ENCODE data around the gene CYTL1. TPM values are rescaled to one million over a fixed set of nuclear protein-coding genes. Genes with fewer than 3 reads are reported as not detected.
"Not testable (repeated sequence)": the region's sequence is repeated elsewhere in the genome, so short reads cannot be mapped to it uniquely, and the experiment has no call there.

The CYTL1 gene
- total RNA-seq, 1 donor = 0.36 TPM

- Histone ChIP-seq H2AFZ (ENCODE audit: low read length) (no peak overlapping the region), H3K4me2 (ENCODE audit: insufficient read depth, low read length) (no peak overlapping the region), H3K36me3 (ENCODE audit: insufficient read depth, low read length) (no peaks in the 10 kb centered on the region), H3K4me1 (ENCODE audit: insufficient read depth, low read length) (no peaks in the 10 kb centered on the region), H4K20me1 (ENCODE audit: insufficient read depth, low read length) (no peaks in the 10 kb centered on the region), H3K27ac (ENCODE audit: low read depth, low read length) (no peak overlapping the region), H3K79me2 (ENCODE audit: insufficient read depth, low read length) (no peaks in the 10 kb centered on the region), H3K27me3 (ENCODE audit: insufficient read depth, low read length) (peaks cover 12% of the 10 kb centered on the region), H3K4me3 (ENCODE audit: insufficient read depth, low read length) (no peak overlapping the region), H3K9me3 (ENCODE audit: low read depth, low read length) (no peaks in the 10 kb centered on the region)
- no peak for DNase-seq (ENCODE audit: insufficient read length, low spot score, missing footprints)
- TF ChIP-seq CTCF (IDR thresholded peaks at IDR 0.05; ENCODE audit: extremely low read depth, low read depth, low read length) = no peak
Observed at GRCh38 chr4:5012244-5012898, 6.9 kb downstream of the CYTL1 start.

GRCh38 chr4:5010984-5011383 is 8.3 kb downstream of the CYTL1 start:
- Histone ChIP-seq H4K20me1 (ENCODE audit: insufficient read depth, low read length) (no peaks in the 10 kb centered on the region), H3K36me3 (ENCODE audit: insufficient read depth, low read length) (no peaks in the 10 kb centered on the region), H3K79me2 (ENCODE audit: insufficient read depth, low read length) (no peaks in the 10 kb centered on the region), H3K4me1 (ENCODE audit: insufficient read depth, low read length) (no peaks in the 10 kb centered on the region), H3K27ac (ENCODE audit: low read depth, low read length) (no peak overlapping the region), H3K9me3 (ENCODE audit: low read depth, low read length) (no peaks in the 10 kb centered on the region), H3K27me3 (ENCODE audit: insufficient read depth, low read length) (peaks cover 12% of the 10 kb centered on the region), H3K4me2 (ENCODE audit: insufficient read depth, low read length) (no peak overlapping the region), H2AFZ (ENCODE audit: low read length) (no peak overlapping the region), H3K4me3 (ENCODE audit: insufficient read depth, low read length) (no peak overlapping the region)
- DNase-seq (ENCODE audit: insufficient read length, low spot score, missing footprints) = no peak
- no peak for TF ChIP-seq CTCF (IDR thresholded peaks at IDR 0.05; ENCODE audit: extremely low read depth, low read depth, low read length)

DNA sequence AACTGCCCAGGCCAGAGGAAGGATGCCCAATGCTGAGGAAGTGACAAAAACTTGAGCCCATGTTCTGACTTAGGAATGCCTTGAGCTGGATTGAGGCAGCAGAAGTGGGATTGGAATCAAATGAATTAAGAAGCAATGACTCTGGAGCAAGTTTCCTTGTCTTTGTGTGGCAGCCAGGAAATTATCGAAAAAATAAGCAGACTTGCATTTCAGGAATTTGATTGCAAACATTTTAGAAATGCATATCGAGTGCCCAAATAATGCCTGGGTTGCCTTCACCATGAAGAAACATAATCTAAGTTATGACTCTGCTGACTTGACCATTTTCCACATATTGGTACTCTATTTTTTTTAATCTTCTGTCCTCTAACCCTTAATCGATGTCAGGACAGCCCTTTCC is 9.5 kb downstream of the CYTL1 start:
- H3K36me3 ChIP-seq (ENCODE audit: insufficient read depth, low read length) = no peaks in the 10 kb centered on the region
- H2AFZ ChIP-seq (ENCODE audit: low read length) = no peak overlapping the region
- H3K4me1 ChIP-seq (ENCODE audit: insufficient read depth, low read length) = no peaks in the 10 kb centered on the region
- no peaks in the 10 kb centered on the region for H4K20me1 ChIP-seq (ENCODE audit: insufficient read depth, low read length)
- peaks cover 19% of the 10 kb centered on the region for H3K27me3 ChIP-seq (ENCODE audit: insufficient read depth, low read length)
- H3K4me3 ChIP-seq (ENCODE audit: insufficient read depth, low read length) = no peak overlapping the region
- no peak for TF ChIP-seq CTCF (IDR thresholded peaks at IDR 0.05; ENCODE audit: extremely low read depth, low read depth, low read length)
- no peak for DNase-seq (ENCODE audit: insufficient read length, low spot score, missing footprints)
- no peak overlapping the region for H3K27ac ChIP-seq (ENCODE audit: low read depth, low read length)
- H3K4me2 ChIP-seq (ENCODE audit: insufficient read depth, low read length) = no peak overlapping the region
- no peaks in the 10 kb centered on the region for H3K79me2 ChIP-seq (ENCODE audit: insufficient read depth, low read length)
- no peaks in the 10 kb centered on the region for H3K9me3 ChIP-seq (ENCODE audit: low read depth, low read length)

- H3K4me2 ChIP-seq (ENCODE audit: insufficient read depth, low read length); H2AFZ ChIP-seq (ENCODE audit: low read length); H3K9me3 ChIP-seq (ENCODE audit: low read depth, low read length); H3K4me1 ChIP-seq (ENCODE audit: insufficient read depth, low read length); H3K79me2 ChIP-seq (ENCODE audit: insufficient read depth, low read length); H3K27ac ChIP-seq (ENCODE audit: low read depth, low read length); H3K36me3 ChIP-seq (ENCODE audit: insufficient read depth, low read length); DNase-seq (ENCODE audit: insufficient read length, low spot score, missing footprints); H3K4me3 ChIP-seq (ENCODE audit: insufficient read depth, low read length); H4K20me1 ChIP-seq (ENCODE audit: insufficient read depth, low read length): not testable (repeated sequence)
- peaks cover 29% of the 10 kb centered on the region for H3K27me3 ChIP-seq (ENCODE audit: insufficient read depth, low read length)
Observed at GRCh38 chr4:5006932-5007331, 12.3 kb downstream of the CYTL1 start.
